Memory B cell (primary cell): ENCODE measurements around the gene CCR4.
"Not testable (repeated sequence)": the region's sequence is repeated elsewhere in the genome, so short reads cannot be mapped to it uniquely, and the experiment has no call there.

ENCODE experiments used
- ATAC-seq: fragments of 150-1000 bp; cut with Tn5 transposase; 2 replicates; pipeline ENCODE4 v1.10.0; 2021; ENCODE audit warnings: low read depth, mild to moderate bottlenecking, moderate library complexity
- DNase-seq, 2 donors: peaks; one replicate each; pipeline ENCODE4 v3.0.0; 2022; ENCODE audit warnings: low spot score in 2 of 2
- H3K27ac Mint-ChIP-seq: one replicate; pipeline ENCODE4 v1.8.0; 2022; ENCODE audit warnings: mild to moderate bottlenecking, moderate library complexity, mixed read lengths
- H3K27me3 Mint-ChIP-seq: one replicate; pipeline ENCODE4 v1.8.0; 2022; ENCODE audit warnings: mixed read lengths
- H3K36me3 Mint-ChIP-seq: one replicate; pipeline ENCODE4 v1.8.0; 2022; ENCODE audit warnings: mild to moderate bottlenecking, mixed read lengths
- H3K4me1 Mint-ChIP-seq: one replicate; pipeline ENCODE4 v1.8.0; 2022; ENCODE audit warnings: mixed read lengths
- H3K4me3 Mint-ChIP-seq: one replicate; pipeline ENCODE4 v1.8.0; 2022; ENCODE audit warnings: mild to moderate bottlenecking, moderate library complexity, mixed read lengths
- H3K9me3 Mint-ChIP-seq: one replicate; pipeline ENCODE4 v1.8.0; 2022; ENCODE audit warnings: mixed read lengths

The CCR4 gene

DNA sequence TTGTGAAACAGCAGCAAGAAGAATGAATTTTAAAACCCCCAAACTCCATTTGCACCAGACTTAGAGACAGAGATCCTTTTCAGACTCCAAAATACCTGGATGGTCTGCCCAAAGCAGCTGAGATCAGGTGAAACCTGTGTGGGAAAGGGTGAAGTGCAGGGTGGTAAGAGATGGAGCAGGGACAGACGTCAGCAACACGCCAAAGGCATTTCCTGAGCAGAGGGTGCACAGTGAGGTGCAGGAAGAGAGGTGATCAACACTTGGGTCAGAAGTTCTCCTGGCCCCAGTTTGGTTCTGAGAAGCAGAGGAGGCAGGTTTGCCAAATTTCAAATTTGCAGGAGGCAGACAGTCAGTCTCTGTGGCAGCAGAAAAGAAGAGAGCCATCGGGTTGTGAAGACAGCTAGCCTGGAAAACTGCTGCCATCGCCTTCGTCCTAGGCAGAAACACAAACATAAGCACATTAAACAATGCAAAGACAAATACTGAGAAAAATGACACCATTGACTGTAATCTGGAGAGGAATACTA, 9.8 kb downstream of the CCR4 start:
- Mint-ChIP-seq H3K27ac (no peak overlapping the region), H3K27me3 (peaks cover 3% of the 10 kb centered on the region), H3K4me1 (peaks cover 5% of the 10 kb centered on the region), H3K9me3 (peaks cover 6% of the 10 kb centered on the region), H3K4me3 (no peak overlapping the region), H3K36me3 (peaks cover 6% of the 10 kb centered on the region)
- DNase-seq (no peak), ATAC-seq (no peak)

DNA sequence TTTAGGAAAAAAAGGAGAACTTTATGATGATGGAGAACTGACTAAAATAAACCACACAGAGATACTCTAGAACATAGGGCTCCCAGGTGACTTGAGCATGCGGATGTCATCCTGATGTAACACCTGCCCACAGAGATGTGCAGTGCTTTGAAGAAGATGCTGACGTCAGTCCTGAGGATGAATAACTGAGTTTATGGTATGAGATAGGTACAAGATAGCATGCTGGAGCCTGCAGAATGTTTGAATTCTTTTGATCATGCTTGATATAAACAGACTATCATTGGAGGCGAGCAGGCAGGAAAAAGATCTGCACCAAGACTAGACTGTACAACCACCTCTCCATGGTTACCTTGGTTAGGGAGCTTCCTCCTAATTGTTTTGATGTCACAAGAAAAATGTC, 12.4 kb downstream of the CCR4 start:
- H3K4me1 Mint-ChIP-seq, result peaks cover 5% of the 10 kb centered on the region
- peaks cover 2% of the 10 kb centered on the region for H3K27me3 Mint-ChIP-seq
- ATAC-seq (no peak), DNase-seq (no peak)
- no peak overlapping the region for H3K4me3 Mint-ChIP-seq
- peaks cover 11% of the 10 kb centered on the region for H3K36me3 Mint-ChIP-seq
- H3K27ac Mint-ChIP-seq, result no peak overlapping the region
- H3K9me3 Mint-ChIP-seq, result peaks cover 12% of the 10 kb centered on the region

DNA sequence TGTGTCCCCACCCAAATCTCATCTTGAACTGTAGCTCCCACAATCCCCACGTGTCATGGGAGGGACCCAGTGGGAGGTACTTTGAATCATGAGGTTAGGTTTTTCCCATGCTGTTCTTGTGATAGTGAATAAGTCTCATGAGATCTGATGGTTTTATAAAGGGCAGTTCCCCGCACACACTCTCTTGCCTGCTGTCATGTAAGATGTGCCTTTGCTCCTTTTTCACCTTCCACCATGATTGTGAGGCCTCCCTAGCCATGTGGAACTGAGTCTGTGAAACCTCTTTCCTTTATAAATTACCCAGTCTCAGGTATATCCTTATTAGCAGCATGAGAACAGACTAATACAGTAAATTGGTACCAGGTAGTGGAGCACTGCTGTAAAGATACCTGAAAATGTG, 13.3 kb downstream of the CCR4 start:
- not testable (repeated sequence) for H3K27me3 Mint-ChIP-seq, H3K27ac Mint-ChIP-seq

DNA sequence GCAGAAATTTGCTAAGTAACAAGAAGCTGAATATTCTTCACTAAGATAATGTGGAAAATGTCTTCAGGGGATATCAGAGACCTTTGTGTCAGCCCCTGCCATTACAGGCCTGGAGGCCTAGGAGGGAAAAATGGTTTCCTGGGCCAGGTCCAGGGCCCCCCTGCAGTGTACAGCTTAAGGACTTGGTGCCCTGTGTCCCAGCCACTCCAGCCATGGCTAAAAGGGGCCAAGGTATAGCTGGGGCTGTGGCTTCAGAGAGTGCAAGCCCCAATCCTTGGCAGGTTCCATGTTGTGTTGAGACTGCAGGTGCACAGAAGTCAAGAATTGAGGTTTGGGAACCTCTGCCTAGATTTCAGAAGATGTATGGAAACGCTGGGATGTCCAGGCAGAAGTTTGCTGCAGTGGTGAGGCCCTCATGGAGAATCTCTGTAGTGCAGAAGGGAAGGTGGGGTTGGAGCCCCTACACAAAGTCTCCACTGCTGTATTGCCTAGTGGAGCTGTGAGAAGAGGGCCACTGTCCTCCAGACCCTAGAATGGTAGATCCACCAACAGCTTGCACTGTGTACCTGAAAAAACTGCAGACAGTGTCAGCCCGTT, 14.3 kb downstream of the CCR4 start:
- H3K27me3 Mint-ChIP-seq, DNase-seq, H3K4me1 Mint-ChIP-seq, H3K27ac Mint-ChIP-seq, ATAC-seq, H3K4me3 Mint-ChIP-seq: not testable (repeated sequence)
- Mint-ChIP-seq H3K36me3 (peaks cover 11% of the 10 kb centered on the region), H3K9me3 (peaks cover 12% of the 10 kb centered on the region)

More for the DNA sequence above, 13.3 kb downstream of the CCR4 start:
- DNase-seq, ATAC-seq, H3K4me1 Mint-ChIP-seq, H3K4me3 Mint-ChIP-seq: not testable (repeated sequence)
- Mint-ChIP-seq H3K36me3 (peaks cover 11% of the 10 kb centered on the region), H3K9me3 (peaks cover 12% of the 10 kb centered on the region)

DNA sequence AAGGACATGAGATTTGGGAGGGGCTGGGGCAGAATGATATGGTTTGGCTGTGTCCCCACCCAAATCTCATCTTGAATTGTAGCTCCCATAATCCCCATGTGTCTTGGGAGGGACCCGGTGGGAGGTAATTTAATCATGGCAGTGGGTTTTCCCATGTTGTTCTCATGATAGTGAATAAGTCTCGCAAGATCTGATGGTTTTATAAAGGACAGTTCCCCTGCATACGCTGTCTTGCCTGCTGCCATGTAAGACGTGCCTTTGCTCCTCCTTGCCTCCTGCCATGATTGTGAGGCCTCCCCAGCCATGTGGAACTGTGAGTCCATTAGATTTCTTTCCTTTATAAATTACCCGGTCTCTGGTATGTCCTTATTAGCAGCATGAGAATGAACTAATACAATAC, 15.2 kb downstream of the CCR4 start:
- not testable (repeated sequence) for H3K27ac Mint-ChIP-seq, H3K4me1 Mint-ChIP-seq, H3K27me3 Mint-ChIP-seq, ATAC-seq, H3K4me3 Mint-ChIP-seq, DNase-seq
- H3K36me3 Mint-ChIP-seq, result peaks cover 11% of the 10 kb centered on the region
- peaks cover 12% of the 10 kb centered on the region for H3K9me3 Mint-ChIP-seq

DNA sequence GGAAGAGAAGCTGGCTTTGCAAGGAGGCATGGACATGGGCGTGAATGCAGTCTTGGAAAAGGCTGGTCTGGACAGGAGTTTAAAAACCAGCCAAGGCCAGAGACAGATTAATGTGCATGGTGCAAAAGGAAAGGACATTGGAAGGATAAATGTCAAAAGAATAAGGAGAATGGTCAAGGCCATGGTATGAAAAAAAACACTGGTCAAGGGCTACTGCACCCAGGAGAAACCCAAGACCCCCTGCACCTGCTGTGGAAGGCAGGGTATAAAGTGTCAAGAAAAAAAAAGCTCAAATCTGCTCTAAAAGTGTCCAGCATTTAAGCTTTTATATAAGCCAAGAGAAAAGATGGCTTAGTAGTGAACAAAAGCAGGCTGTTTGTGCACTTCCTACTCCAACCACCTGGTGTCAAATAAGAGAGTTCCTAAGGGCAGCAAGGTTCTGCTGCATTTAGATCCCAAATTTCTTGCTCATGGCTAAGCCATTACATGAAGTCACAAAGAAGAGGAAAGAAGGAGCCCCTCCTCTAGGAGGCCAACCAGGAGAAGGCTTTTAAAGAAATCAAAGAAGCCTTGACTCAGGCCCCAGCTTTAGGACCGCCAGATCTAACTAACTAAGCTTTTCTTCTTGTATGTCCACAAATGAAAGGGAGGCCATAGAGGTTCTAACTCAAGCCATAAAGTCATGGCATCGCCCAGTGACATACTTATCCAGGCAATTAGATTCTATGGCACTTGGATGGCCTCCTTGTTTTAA, 16.9 kb downstream of the CCR4 start:
- Mint-ChIP-seq H3K4me1 (no peaks in the 10 kb centered on the region), H3K27me3 (no peaks in the 10 kb centered on the region), H3K9me3 (peaks cover 12% of the 10 kb centered on the region), H3K4me3 (no peak overlapping the region), H3K27ac (no peak overlapping the region), H3K36me3 (peaks cover 11% of the 10 kb centered on the region)
- ATAC-seq (no peak), DNase-seq (no peak)

DNA sequence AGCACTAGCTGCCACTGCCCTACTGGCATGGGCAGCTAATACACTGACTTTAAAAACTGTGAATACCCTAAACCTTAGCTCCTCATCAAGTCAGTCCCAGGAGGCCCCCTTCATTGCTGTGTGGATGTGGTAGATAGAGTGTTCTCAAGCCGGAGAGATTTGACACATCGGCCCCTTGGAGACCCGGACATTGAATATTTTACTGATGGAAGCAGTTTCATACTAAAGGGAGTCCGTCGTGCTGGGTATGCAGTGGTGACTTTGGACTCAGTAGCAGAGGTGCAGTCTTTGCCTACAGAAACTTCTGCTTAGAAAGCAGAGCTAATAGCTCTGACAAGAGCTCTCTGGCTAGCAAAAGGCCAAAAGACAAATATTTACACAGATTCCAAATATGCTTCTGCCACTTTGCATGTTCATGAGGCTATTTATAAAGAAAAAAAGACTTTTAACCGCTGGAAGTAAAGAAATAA, 17.5 kb downstream of the CCR4 start:
- peaks cover 11% of the 10 kb centered on the region for H3K36me3 Mint-ChIP-seq
- no peak overlapping the region for H3K4me3 Mint-ChIP-seq
- no peaks in the 10 kb centered on the region for H3K27me3 Mint-ChIP-seq
- H3K9me3 Mint-ChIP-seq, result peaks cover 12% of the 10 kb centered on the region
- peaks cover 3% of the 10 kb centered on the region for H3K4me1 Mint-ChIP-seq
- H3K27ac Mint-ChIP-seq, result no peak overlapping the region
- no peak for DNase-seq
- ATAC-seq, result no peak

DNA sequence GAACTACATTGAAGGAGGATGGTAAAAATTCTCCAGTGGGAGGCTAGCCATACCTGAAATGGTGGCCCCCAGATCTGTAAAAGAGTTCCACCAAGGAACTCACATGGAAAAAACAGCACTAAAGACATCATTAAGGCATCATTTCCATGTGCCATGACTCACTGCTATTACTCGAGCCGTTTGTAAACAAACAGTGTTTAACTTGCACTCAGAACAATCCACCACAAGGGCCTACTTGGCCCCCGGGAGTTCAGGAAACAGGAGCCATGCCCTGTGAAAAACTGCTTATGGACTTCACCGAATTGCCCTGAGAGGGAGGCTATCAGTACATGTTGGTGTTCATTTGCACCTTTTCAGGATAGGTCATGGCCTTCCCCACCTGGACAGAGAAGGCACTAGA, 18.2 kb downstream of the CCR4 start:
- ATAC-seq (no peak), DNase-seq (no peak)
- H3K27me3 Mint-ChIP-seq, result no peaks in the 10 kb centered on the region
- H3K36me3 Mint-ChIP-seq, result peaks cover 11% of the 10 kb centered on the region
- no peak overlapping the region for H3K27ac Mint-ChIP-seq
- peaks cover 12% of the 10 kb centered on the region for H3K9me3 Mint-ChIP-seq
- H3K4me1 Mint-ChIP-seq, result peaks cover 3% of the 10 kb centered on the region
- no peak overlapping the region for H3K4me3 Mint-ChIP-seq

DNA sequence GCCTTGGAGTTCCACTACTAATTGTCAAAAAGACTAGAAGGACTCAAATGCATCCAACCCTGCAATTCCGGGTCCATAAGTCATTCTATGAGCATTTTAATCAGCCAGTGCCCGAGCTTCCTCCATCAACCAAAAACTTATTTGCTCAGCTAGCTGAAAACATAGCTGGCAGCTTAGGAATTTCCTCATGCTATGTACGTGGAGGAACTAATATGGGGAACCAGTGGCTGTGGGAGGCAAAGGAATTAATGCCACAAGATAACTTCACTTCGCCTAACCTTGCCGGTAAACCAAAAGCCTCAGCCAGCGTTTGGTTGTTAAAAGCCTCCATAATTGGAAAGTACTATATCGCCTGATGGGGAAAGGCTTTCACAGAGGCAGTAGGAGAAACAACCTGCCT, 19.8 kb downstream of the CCR4 start:
- not testable (repeated sequence) for H3K36me3 Mint-ChIP-seq, H3K9me3 Mint-ChIP-seq, H3K27ac Mint-ChIP-seq, ATAC-seq, DNase-seq, H3K4me3 Mint-ChIP-seq, H3K27me3 Mint-ChIP-seq
- H3K4me1 Mint-ChIP-seq, result peaks cover 11% of the 10 kb centered on the region

DNA sequence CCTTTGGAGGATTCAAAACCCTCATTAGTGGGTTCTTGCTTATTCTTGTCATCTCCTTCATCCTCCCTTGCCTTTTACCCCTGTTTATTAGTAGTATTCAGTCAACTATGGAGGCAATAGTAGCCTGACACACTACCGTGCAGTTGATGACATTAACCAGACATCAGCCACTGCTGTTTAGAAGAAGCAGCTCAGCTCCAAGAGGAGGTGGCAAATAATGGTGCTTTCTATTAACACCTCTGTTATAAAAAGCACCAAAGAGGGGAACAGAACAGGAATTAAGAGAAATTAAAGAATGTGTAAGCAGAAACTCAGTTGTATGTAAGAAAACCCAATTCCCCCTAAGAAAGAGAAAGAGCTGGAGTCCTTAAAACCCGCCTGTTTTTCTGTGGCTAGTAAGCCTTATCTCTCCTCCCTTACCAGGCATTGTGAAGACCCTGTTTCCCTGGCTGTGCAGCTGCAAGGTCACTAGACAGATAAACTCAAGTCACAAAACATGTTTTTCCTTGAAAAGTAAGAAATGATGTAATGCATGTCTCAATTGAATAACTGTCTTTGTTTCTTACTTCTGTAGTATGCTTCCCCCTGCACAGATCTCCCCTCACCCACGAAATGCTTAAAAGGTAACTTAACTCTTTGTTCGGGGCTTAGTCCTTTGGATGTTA, 21.2 kb downstream of the CCR4 start:
- DNase-seq, result no peak
- H3K27ac Mint-ChIP-seq, result no peak overlapping the region
- no peak overlapping the region for H3K4me3 Mint-ChIP-seq
- peaks cover 11% of the 10 kb centered on the region for H3K4me1 Mint-ChIP-seq
- H3K27me3 Mint-ChIP-seq, result no peaks in the 10 kb centered on the region
- H3K36me3 Mint-ChIP-seq, result no peaks in the 10 kb centered on the region
- H3K9me3 Mint-ChIP-seq, result no peaks in the 10 kb centered on the region
- no peak for ATAC-seq

DNA sequence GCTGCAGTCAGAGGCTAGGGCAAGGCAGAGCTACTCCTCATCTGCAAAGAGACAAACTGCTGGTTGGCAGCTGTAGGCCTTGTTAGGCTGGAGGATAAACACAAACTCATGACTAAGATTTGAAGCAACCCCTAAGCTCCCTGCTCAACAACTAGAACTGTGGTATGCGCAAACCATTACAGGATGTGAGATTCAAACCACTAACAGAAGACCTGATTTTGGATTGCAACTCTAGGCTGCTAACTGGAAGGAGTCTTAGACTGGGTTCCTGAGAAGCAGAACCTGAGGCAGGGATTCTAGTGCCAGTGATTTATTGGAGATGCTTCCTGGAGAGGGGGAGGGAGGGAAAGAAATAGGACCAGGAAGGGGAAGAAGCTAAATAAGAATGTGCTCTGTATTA, 22.5 kb downstream of the CCR4 start:
- no peak overlapping the region for H3K4me3 Mint-ChIP-seq

DNA sequence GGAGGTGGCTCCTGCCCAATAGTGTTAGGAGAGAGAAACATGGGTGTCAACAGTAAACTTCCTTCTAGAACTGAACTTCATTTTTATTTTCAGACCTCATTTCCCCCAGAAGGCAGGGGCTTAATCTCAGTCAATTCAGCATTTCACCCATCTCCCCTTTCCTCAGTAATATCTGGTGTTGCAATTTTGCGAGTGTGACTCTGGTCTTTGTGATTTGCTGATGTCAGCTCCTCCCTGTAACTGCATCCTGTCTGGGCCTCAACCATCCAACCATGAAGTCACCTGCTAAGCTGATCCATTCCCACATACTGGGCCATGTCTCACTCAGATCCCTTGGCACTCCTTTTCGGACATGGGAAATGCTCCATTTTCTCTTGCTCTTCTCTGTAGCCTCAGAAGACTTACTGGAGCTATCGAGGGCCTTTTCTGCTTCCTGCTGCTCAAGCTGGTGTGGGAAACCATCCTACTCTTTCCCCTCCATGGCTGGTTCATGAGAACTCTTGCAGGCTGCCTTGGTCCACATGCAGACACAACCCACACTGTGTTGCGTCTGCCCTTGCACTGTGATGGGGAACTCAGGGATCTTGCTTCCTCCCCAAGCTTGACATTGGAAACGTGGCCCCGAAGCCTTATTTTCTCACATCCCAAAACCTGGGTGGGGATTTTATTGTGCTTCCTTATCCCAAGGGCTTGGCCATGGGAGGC, 24.6 kb downstream of the CCR4 start:
- Mint-ChIP-seq H3K4me3 (no peak overlapping the region), H3K36me3 (no peaks in the 10 kb centered on the region), H3K27me3 (peaks cover 1% of the 10 kb centered on the region), H3K4me1 (peaks cover 11% of the 10 kb centered on the region), H3K9me3 (no peaks in the 10 kb centered on the region), H3K27ac (no peak overlapping the region)
- ATAC-seq (no peak), DNase-seq (no peak)

More for the DNA sequence above, 22.5 kb downstream of the CCR4 start:
- ATAC-seq, result no peak
- no peaks in the 10 kb centered on the region for H3K36me3 Mint-ChIP-seq
- no peak for DNase-seq
- peaks cover 1% of the 10 kb centered on the region for H3K27me3 Mint-ChIP-seq
- H3K9me3 Mint-ChIP-seq, result no peaks in the 10 kb centered on the region
- H3K27ac Mint-ChIP-seq, result no peak overlapping the region
- peaks cover 11% of the 10 kb centered on the region for H3K4me1 Mint-ChIP-seq

DNA sequence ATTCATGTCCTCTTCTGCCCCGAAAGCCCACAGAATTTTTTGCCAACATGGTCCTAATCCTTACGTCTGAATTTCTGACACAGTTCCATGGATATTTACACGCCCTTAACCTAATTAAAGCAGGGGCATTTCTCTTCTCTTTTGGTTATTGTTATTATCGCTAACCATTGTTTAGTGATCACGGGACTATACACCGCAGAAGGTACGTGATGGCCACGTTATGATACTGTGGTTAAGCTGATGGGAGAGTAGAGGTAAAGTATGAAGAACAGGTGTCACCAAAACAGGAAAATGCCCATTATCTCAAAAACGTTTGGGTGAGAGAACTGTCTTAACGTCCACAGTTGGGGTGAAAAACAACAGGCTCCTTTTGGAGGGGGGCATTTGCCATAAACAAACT, 26.4 kb downstream of the CCR4 start:
- ATAC-seq (no peak), DNase-seq (no peak)
- Mint-ChIP-seq H3K27me3 (peaks cover 1% of the 10 kb centered on the region), H3K9me3 (no peaks in the 10 kb centered on the region), H3K27ac (no peak overlapping the region), H3K4me1 (peaks cover 11% of the 10 kb centered on the region), H3K4me3 (no peak overlapping the region), H3K36me3 (no peaks in the 10 kb centered on the region)

DNA sequence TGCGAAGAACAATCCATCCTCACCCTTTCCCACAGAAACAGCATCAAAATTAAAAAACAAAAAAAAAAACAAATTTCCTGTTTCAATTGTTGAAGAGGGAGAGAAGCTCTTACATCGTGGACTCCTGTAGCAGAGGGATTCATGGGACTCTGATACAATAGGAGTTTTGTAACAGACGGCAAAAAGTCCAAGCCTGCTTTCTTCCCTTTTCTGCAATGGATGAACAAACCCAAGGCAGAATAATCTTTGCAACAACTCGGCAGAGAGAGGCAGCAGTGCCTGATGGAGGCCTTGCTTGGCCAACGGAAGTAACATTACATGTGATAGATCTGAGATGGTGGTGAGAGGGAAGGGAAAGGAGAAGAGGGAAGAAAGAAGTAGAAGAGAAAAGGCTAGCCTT, 26.9 kb downstream of the CCR4 start:
- no peak for ATAC-seq
- H3K4me3 Mint-ChIP-seq, result no peak overlapping the region
- H3K9me3 Mint-ChIP-seq, result no peaks in the 10 kb centered on the region
- DNase-seq, result no peak
- H3K27me3 Mint-ChIP-seq, result peaks cover 1% of the 10 kb centered on the region
- no peaks in the 10 kb centered on the region for H3K36me3 Mint-ChIP-seq
- no peak overlapping the region for H3K27ac Mint-ChIP-seq
- peaks cover 11% of the 10 kb centered on the region for H3K4me1 Mint-ChIP-seq
